Epithelial cell of esophagus (primary cell): ENCODE data around the gene KRT85.

ENCODE experiments used
- DNase-seq: peaks from one replicate; pipeline ENCODE4 v3.0.0; 2010; ENCODE audit warnings: low read depth
- H3K4me3 ChIP-seq: 2 replicates; pipeline ENCODE4 v1.5.1; 2011; ENCODE audit warnings: mild to moderate bottlenecking, low read length, control low read depth
- CTCF ChIP-seq: IDR thresholded peaks from 2 replicates; pipeline ENCODE4 v1.5.1; 2011; ENCODE audit warnings: low read depth, mild to moderate bottlenecking, low read length, control low read depth, inconsistent platforms; ENCODE audit not compliant: insufficient read depth; ENCODE audit errors: missing control alignments

Gene KRT85

GRCh38 chr12:52387859-52388258 lies 20.6 kb upstream of the KRT85 start:
- DNase-seq, result peak; percentile 69
- no peak for TF ChIP-seq CTCF

GRCh38 chr12:52385226-52385702 lies 18.0 kb upstream of the KRT85 start, which contains the start of gene KRT84:
KRT84 (minus strand) TSS chr12:52385652; CDS start chr12:52385585, 67 bp downstream.
- H3K4me3 ChIP-seq, result no peak within 1 kb of the TSS
- no peak for DNase-seq
- TF ChIP-seq CTCF, result no peak

More at GRCh38 chr12:52387859-52388258, 20.6 kb upstream of the KRT85 start:
- H3K4me3 ChIP-seq, result no peak overlapping the region

GRCh38 chr12:52383331-52383730 lies 16.1 kb upstream of the KRT85 start:
- no peak for DNase-seq
- TF ChIP-seq CTCF, result no peak

GRCh38 chr12:52382854-52383253 lies 15.6 kb upstream of the KRT85 start:
- H3K4me3 ChIP-seq, result no peak overlapping the region
- TF ChIP-seq CTCF, result no peak
- DNase-seq, result no peak

More at GRCh38 chr12:52383331-52383730, 16.1 kb upstream of the KRT85 start:
- H3K4me3 ChIP-seq, result no peak overlapping the region

- TF ChIP-seq CTCF, result no peak
- no peak for DNase-seq
- H3K4me3 ChIP-seq, result no peak overlapping the region
Observed at GRCh38 chr12:52381206-52381605, 13.9 kb upstream of the KRT85 start.

- H3K4me3 ChIP-seq, result no peak overlapping the region
- TF ChIP-seq CTCF, result peak; percentile 77
- peak; percentile 64 for DNase-seq
Observed at GRCh38 chr12:52380271-52380694, 13.0 kb upstream of the KRT85 start.

- no peak overlapping the region for H3K4me3 ChIP-seq
- TF ChIP-seq CTCF, result no peak
- no peak for DNase-seq
Observed at GRCh38 chr12:52379536-52379935, 12.3 kb upstream of the KRT85 start.
